Measurements from ENCODE around the gene MKNK1.
A peak's percentile ranks its signal among the peaks of the same experiment; 100 is the strongest.

MKNK1 gene

DNA sequence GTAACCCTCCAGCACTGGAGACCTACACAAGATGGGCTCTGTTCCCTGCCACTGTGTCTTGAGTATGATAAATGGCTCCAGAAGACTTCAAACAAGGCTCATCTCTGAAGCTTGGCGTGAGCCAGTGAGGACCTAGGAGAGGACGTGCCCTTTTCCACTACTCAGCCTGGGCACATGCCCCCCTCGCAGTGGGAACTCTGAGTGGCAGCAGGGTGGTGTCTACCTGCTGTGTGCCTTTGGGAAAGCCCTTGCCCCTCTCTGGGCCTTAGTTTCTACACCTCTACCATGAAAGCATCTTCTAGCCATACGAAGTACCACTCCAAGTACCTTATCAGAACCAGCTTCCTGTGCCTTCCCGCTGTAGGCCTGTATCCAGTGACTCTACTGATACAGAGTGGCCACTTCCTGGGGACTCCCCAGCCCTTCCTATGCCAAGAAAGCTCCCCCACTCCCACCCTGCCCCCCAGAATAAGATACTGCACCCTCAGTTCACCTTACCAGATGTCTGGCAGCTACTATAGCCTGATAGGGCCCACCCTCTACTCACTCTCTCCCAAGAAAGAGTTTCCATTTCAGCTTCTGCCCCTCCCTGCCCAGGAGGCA lies 15.7 kb upstream of the MKNK1 start:
- H3K4me3 ChIP-seq (ENCODE audit: low read depth, low read length), result no peak overlapping the region
- TF ChIP-seq, protein P1, sequence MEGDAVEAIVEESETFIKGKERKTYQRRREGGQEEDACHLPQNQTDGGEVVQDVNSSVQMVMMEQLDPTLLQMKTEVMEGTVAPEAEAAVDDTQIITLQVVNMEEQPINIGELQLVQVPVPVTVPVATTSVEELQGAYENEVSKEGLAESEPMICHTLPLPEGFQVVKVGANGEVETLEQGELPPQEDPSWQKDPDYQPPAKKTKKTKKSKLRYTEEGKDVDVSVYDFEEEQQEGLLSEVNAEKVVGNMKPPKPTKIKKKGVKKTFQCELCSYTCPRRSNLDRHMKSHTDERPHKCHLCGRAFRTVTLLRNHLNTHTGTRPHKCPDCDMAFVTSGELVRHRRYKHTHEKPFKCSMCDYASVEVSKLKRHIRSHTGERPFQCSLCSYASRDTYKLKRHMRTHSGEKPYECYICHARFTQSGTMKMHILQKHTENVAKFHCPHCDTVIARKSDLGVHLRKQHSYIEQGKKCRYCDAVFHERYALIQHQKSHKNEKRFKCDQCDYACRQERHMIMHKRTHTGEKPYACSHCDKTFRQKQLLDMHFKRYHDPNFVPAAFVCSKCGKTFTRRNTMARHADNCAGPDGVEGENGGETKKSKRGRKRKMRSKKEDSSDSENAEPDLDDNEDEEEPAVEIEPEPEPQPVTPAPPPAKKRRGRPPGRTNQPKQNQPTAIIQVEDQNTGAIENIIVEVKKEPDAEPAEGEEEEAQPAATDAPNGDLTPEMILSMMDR (IDR thresholded peaks at IDR 0.05; ENCODE audit: low read depth, low read length), result no peak

DNA sequence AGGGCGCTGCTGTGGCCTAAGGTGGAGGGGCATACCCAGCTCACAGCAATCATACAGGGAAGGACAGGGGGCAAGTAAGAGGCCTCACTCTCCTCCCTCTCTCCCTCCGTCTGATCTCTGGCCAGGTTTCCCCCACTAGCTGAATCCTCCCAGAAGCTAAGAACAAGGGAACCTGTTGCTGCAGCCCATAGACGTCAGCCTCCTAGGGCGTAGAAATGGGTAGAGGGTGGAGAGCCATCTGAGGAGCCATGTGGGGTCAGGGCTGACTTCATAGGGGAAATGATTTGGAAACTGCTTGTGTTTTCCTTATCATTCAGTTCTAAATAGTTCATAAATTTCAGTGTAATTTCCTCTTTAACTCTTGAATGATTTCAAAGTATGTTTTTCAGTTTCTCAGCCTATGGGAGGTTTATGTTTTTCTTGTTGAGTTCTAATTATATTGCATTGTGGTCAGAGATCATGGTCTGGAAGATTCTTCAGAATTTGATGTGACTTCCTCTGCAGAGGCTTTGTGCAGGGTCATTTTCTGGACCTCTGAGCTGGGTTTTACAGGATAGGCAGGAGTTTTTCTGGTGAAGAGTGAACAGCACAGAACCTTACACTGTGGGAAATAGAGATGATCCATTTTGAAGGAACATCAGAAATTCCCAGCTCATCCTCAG lies 14.8 kb upstream of the MKNK1 start:
- TF ChIP-seq, protein P1 (IDR thresholded peaks at IDR 0.05; ENCODE audit: low read depth, low read length), result no peak
- no peak overlapping the region for H3K4me3 ChIP-seq (ENCODE audit: low read depth, low read length)

DNA sequence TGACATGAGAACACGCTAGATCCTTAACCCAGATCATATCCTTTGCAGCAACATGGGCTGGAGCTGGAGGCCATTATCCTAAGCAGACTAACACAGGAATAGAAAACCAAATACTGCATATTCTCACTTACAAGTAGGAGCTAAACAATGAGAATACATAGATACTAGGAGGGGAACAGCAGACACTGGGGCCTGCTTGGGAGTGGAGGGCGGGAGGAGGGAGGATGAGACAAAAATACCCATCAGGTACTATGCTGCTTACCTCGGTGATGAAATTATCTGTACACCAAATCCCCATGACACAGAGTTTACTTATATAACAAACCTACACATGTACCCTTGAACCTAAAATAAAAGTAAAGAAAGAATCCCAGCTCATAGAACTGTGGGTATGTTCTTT lies 13.8 kb upstream of the MKNK1 start:
- TF ChIP-seq, protein P1 (IDR thresholded peaks at IDR 0.05; ENCODE audit: low read depth, low read length), result no peak
- H3K4me3 ChIP-seq (ENCODE audit: low read depth, low read length), result no peak overlapping the region

DNA sequence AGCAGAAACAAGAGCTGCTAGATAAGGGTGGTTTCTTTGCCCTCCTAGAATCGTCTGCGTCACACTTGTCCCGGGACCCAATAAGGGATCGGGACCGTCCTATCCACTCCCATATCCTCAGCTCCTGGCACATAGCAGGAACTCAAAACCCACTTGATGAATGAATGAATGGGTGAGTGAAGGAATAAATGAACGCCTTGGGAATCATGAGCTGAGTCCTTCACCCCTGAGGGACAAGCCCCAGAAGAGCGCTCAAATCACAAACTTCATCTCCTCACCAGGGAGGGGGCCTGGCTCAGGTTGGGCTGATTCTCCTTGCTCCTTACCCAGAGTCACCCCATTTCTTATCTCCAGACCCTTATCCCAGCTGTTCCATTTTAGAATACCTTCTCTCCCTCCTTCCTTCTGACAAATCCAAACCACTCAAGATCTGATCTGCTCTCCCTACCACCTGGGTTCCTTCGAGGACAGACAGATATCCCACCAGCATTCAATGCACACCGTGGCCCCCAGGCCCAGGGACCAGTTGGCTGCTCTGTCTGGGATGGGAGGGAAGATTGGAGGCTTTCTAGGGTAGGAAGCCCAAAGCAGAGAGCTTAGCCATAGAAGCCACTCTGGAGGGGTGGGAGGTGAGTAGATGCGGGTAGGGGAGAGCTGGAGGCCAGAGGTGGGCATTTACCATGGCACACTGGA lies 13.2 kb upstream of the MKNK1 start:
- TF ChIP-seq, protein P1 (IDR thresholded peaks at IDR 0.05; ENCODE audit: low read depth, low read length), result no peak
- H3K4me3 ChIP-seq (ENCODE audit: low read depth, low read length), result peak overlapping the region; percentile 72

DNA sequence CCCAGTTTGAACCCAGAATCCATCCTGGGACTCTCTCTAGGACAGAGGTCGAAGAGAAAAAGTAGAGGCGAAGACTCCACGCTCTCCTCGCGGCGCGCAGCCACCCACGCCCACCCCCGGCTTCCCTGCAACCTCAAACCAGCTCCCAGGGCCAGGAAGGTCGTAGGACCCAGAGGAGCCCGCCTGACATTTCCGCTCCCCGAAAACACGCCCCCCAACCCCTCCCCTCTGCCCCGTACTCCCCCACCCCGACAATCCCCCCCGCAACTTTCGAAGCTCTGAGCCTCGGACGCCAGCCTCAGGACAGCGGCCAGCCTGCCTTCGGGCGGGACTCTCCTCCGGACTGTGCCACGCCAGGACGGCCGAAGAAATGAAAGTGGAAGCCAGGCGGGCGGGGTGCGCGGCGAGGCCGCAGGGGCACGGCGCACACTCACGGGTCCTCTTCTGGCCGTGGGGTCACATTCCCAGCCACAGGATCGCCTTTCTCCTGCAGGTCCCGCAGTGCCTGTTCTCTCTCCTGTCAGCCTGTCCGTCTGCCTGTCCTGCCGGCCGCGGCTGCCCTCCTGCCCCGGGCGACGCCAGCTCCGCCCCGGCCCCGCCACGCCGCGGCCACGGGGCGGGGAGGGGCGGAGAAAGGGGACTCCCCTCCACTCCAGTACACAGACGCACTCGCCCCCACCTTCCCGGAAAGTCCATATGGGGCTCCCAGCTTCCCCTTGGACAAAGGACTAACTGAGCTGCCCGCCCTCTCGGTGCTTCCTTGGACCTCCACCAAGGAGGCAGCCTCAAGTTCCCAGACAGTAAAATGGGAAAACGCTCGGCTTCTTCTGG lies 12.4 kb upstream of the MKNK1 start, which contains the start of gene MOB3C:
Gene MOB3C (minus strand): TSS at position 535 of the 831 bp plus-strand sequence. CDS start 3,490 bp downstream, outside the sequence.
- TF ChIP-seq, protein P1 (IDR thresholded peaks at IDR 0.05; ENCODE audit: low read depth, low read length), result no peak
- peak within 1 kb of the TSS; percentile 72 for H3K4me3 ChIP-seq (ENCODE audit: low read depth, low read length)

DNA sequence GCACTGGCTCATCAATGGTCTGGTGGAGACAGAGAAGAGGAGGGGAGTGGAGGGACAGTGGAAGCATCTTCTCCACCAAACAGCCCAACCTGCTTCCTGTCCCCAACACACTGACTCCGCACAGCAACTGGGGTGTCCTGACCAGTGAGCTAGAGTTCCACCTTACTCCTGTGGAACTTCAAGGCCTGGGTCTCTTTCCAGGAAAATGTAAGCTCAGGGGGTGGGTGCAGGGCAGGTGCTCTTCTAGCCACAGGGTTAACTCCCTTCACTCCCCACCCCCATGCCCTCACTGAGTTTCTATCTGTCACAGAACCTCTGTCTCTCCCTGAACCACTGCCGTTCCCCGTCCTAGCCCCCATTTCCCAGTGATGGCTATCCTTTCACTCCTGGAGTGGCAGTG lies 11.7 kb upstream of the MKNK1 start:
- TF ChIP-seq, protein P1 (IDR thresholded peaks at IDR 0.05; ENCODE audit: low read depth, low read length), result no peak
- peak overlapping the region; percentile 72 for H3K4me3 ChIP-seq (ENCODE audit: low read depth, low read length)

Measured in WI38 (cell line).